Natural killer cell (primary cell): ENCODE measurements around the gene ZNF230. TPM values are rescaled to one million over a fixed set of nuclear protein-coding genes. Genes with fewer than 3 reads are reported as not detected.

Source experiments
- ATAC-seq, 3 donors: fragments of 150-1000 bp in 2 of 3; fragments of 200-7000 bp in 1 of 3; cut with Tn5 transposase; 1 replicate in 1 of 3; 2 replicates in 2 of 3; pipeline ENCODE4 v1.10.0; 2021; ENCODE audit warnings: mild to moderate bottlenecking in 2 of 3, moderate library complexity in 2 of 3
- DNase-seq, 2 donors: peaks; one replicate each; pipeline versions ENCODE4 v3.0.0 to v3.0.0-alpha.2; 2013 to 2021; ENCODE audit warnings: mixed read lengths in 1 of 2
- H3K27ac ChIP-seq: one replicate; pipeline ENCODE4 v1.5.1; 2013; ENCODE audit warnings: mild to moderate bottlenecking, low read length
- H3K27me3 ChIP-seq: one replicate; pipeline ENCODE4 v1.6.1; 2013; ENCODE audit warnings: low read length; ENCODE audit not compliant: control insufficient read depth, insufficient read depth
- H3K36me3 ChIP-seq: one replicate; pipeline ENCODE4 v1.6.1; 2013; ENCODE audit warnings: low read length; ENCODE audit not compliant: control insufficient read depth, insufficient read depth
- H3K4me1 ChIP-seq: one replicate; pipeline ENCODE4 v1.6.1; 2013; ENCODE audit warnings: low read length; ENCODE audit not compliant: control insufficient read depth, insufficient read depth
- H3K4me3 ChIP-seq: one replicate; pipeline ENCODE4 v1.5.1; 2013; ENCODE audit warnings: low read length
- H3K9me3 ChIP-seq: one replicate; pipeline ENCODE4 v1.6.1; 2013; ENCODE audit warnings: low read length; ENCODE audit not compliant: control insufficient read depth, insufficient read depth
- H3K27ac Mint-ChIP-seq, 2 donors: one replicate each; pipeline ENCODE4 v1.8.0; 2022; ENCODE audit warnings: mild to moderate bottlenecking in 2 of 2, mixed read lengths in 2 of 2, moderate library complexity in 1 of 2
- H3K27me3 Mint-ChIP-seq, 2 donors: one replicate each; pipeline ENCODE4 v1.8.0; 2022; ENCODE audit warnings: low read depth in 2 of 2, mixed read lengths in 2 of 2
- H3K36me3 Mint-ChIP-seq: one replicate; pipeline ENCODE4 v1.8.0; 2022; ENCODE audit warnings: mixed read lengths
- H3K4me1 Mint-ChIP-seq, 2 donors: one replicate each; pipeline ENCODE4 v1.8.0; 2022; ENCODE audit warnings: mixed read lengths in 2 of 2
- H3K4me3 Mint-ChIP-seq: one replicate; pipeline ENCODE4 v1.8.0; 2022; ENCODE audit warnings: mild to moderate bottlenecking, moderate library complexity, mixed read lengths
- H3K9me3 Mint-ChIP-seq, 2 donors: one replicate each; pipeline ENCODE4 v1.8.0; 2022; ENCODE audit warnings: mixed read lengths in 2 of 2
- CTCF ChIP-seq: fragments of 200-600 bp; IDR thresholded peaks from one replicate; pipeline ENCODE4 v1.8.0; 2022; ENCODE audit warnings: antibody characterized with exemption
- WGBS: methylation state at CpG from one replicate; pipeline ENCODE4 v1.1.7; 2013; ENCODE audit warnings: missing lambda C conversion rate; ENCODE audit not compliant: insufficient coverage; 5-methylcytosine and 5-hydroxymethylcytosine counted together
- intact Hi-C: fragments of 100-400 bp; cut with micrococcal nuclease; formaldehyde crosslinking; loops from one replicate; pipeline ENCODE4 v1.14.2; 2022
- total RNA-seq, 4 donors: library from RNA; stranded (reverse); fragments of 120-200 nt in 1 of 4; gene quantifications; one replicate each; pipeline versions ENCODE4 v1.2.3 to v1.2.4, GENCODE V29; 2013 to 2022

ZNF230 gene
- total RNA-seq, 3 donors from 2014 or later (not counting 1 experiment from before 2014, with no cell fraction given) = 2.3 to 6.3 (median 3.4) TPM

GRCh38 chr19:44032001-44032610 lies 29.3 kb downstream of the ZNF230 start:
- H3K4me3 Mint-ChIP-seq = no peak overlapping the region
- H3K9me3 Mint-ChIP-seq = peaks cover 23 to 45% of the 10 kb centered on the region in 2 donors
- WGBS = 77% methylated on average over 1 of the region's 1 CpG
- H3K27ac Mint-ChIP-seq = no peak overlapping the region
- intact Hi-C loops = no loop called here
- H3K4me1 ChIP-seq = no peaks in the 10 kb centered on the region
- no peaks in the 10 kb centered on the region for H3K27me3 Mint-ChIP-seq
- ATAC-seq (no peak), DNase-seq (no peak)
- no peak overlapping the region for H3K27ac ChIP-seq
- H3K9me3 ChIP-seq = peaks cover 56% of the 10 kb centered on the region
- H3K27me3 ChIP-seq = no peaks in the 10 kb centered on the region
- H3K36me3 Mint-ChIP-seq = peaks cover 86% of the 10 kb centered on the region
- H3K4me3 ChIP-seq = no peak overlapping the region
- peaks cover 39% of the 10 kb centered on the region for H3K36me3 ChIP-seq
- peaks cover 0 to 8% of the 10 kb centered on the region in 2 donors for H3K4me1 Mint-ChIP-seq
- TF ChIP-seq CTCF = no peak

GRCh38 chr19:44042147-44042546 lies 39.4 kb downstream of the ZNF230 start:
- H3K4me1 ChIP-seq = no peaks in the 10 kb centered on the region
- Mint-ChIP-seq H3K27me3 (peaks cover 31 to 47% of the 10 kb centered on the region in 2 donors), H3K27ac (no peak overlapping the region), H3K4me1 (no peaks in the 10 kb centered on the region), H3K4me3 (no peak overlapping the region), H3K36me3 (peaks cover 29% of the 10 kb centered on the region), H3K9me3 (peaks cover 14 to 19% of the 10 kb centered on the region in 2 donors)
- no peak for TF ChIP-seq CTCF
- WGBS = 100% methylated on average over 2 of the region's 2 CpGs
- H3K36me3 ChIP-seq = no peaks in the 10 kb centered on the region
- DNase-seq (no peak), ATAC-seq (no peak)
- H3K4me3 ChIP-seq = no peak overlapping the region
- H3K27me3 ChIP-seq = peaks cover 4% of the 10 kb centered on the region
- intact Hi-C loops = no loop called here
- H3K9me3 ChIP-seq = peaks cover 3% of the 10 kb centered on the region
- no peak overlapping the region for H3K27ac ChIP-seq

GRCh38 chr19:44050740-44051649 lies 48.2 kb downstream of the ZNF230 start:
- peaks cover 3% of the 10 kb centered on the region for H3K36me3 ChIP-seq
- H3K4me3 ChIP-seq = peak overlapping the region; percentile 74
- H3K27ac Mint-ChIP-seq = peak overlapping the region; percentile 79 to 87
- WGBS = 21% methylated on average over 21 of the region's 21 CpGs
- no peak for TF ChIP-seq CTCF
- peaks cover 3% of the 10 kb centered on the region for H3K27me3 ChIP-seq
- H3K4me1 Mint-ChIP-seq = peaks cover 23 to 29% of the 10 kb centered on the region in 2 donors
- no peaks in the 10 kb centered on the region for H3K36me3 Mint-ChIP-seq
- intact Hi-C loops = no loop called here
- peak in 2 of 3 donors; percentile 57 to 74 for ATAC-seq
- H3K27me3 Mint-ChIP-seq = peaks cover 17 to 26% of the 10 kb centered on the region in 2 donors
- peak overlapping the region; percentile 96 for H3K4me3 Mint-ChIP-seq
- no peak overlapping the region for H3K27ac ChIP-seq
- peaks cover 10% of the 10 kb centered on the region for H3K4me1 ChIP-seq
- DNase-seq = peak in 1 of 2 donors; percentile 47
- no peaks in the 10 kb centered on the region for H3K9me3 Mint-ChIP-seq
- H3K9me3 ChIP-seq = no peaks in the 10 kb centered on the region
